HK-2 (cell line): ENCODE measurements around the gene FYCO1.
A peak's percentile ranks its signal among the peaks of the same experiment; 100 is the strongest.
"Not testable (repeated sequence)": the region's sequence is repeated elsewhere in the genome, so short reads cannot be mapped to it uniquely, and the experiment has no call there.

Experiments used
- DNase-seq: peaks from one replicate; pipeline ENCODE4 v3.0.0-alpha.2; 2018; ENCODE audit not compliant: unreplicated experiment

FYCO1 gene

GRCh38 chr3:46010519-46011113 lies 15.0 kb upstream of the FYCO1 start:
- DNase-seq = no peak

GRCh38 chr3:46008058-46008457 lies 12.4 kb upstream of the FYCO1 start:
- no peak for DNase-seq

- no peak for DNase-seq
Observed at GRCh38 chr3:46007280-46007679, 11.7 kb upstream of the FYCO1 start.

GRCh38 chr3:46006238-46007032 lies 10.8 kb upstream of the FYCO1 start:
- no peak for DNase-seq

- DNase-seq = not testable (repeated sequence)
Observed at GRCh38 chr3:46003706-46004105, 8.1 kb upstream of the FYCO1 start.

GRCh38 chr3:46001178-46001577 lies 5.6 kb upstream of the FYCO1 start:
- DNase-seq = no peak

- no peak for DNase-seq
Observed at GRCh38 chr3:45997942-45998341, 2.3 kb upstream of the FYCO1 start.

GRCh38 chr3:45997499-45997898 lies 1.9 kb upstream of the FYCO1 start:
- DNase-seq = not testable (repeated sequence)

GRCh38 chr3:45994419-45995235 lies 997 bp downstream of the FYCO1 start:
- no peak for DNase-seq

GRCh38 chr3:45993421-45994027 lies 2.1 kb downstream of the FYCO1 start:
- DNase-seq = no peak

- no peak for DNase-seq
Observed at GRCh38 chr3:45992821-45993221, 2.8 kb downstream of the FYCO1 start.

- no peak for DNase-seq
Observed at GRCh38 chr3:45992133-45992729, 3.4 kb downstream of the FYCO1 start.

- DNase-seq = no peak
Observed at GRCh38 chr3:45991341-45991740, 4.3 kb downstream of the FYCO1 start.

GRCh38 chr3:45990181-45990580 lies 5.4 kb downstream of the FYCO1 start:
- no peak for DNase-seq

GRCh38 chr3:45988804-45989203 lies 6.8 kb downstream of the FYCO1 start:
- no peak for DNase-seq

- no peak for DNase-seq
Observed at GRCh38 chr3:45988362-45988761, 7.3 kb downstream of the FYCO1 start.

GRCh38 chr3:45987368-45988291 lies 8.0 kb downstream of the FYCO1 start:
- DNase-seq = no peak

GRCh38 chr3:45986303-45986982 lies 9.2 kb downstream of the FYCO1 start:
- DNase-seq = peak; percentile 45

GRCh38 chr3:45985532-45986302 lies 9.9 kb downstream of the FYCO1 start:
- DNase-seq = no peak
